ENCODE results near the gene CLEC5A. TPM values are rescaled to one million over a fixed set of nuclear protein-coding genes. Genes with fewer than 3 reads are reported as not detected.

The CLEC5A gene
- total RNA-seq, 4 donors from 2014 or later, result 0.47 to 3.3 (median 1.1) TPM

DNA sequence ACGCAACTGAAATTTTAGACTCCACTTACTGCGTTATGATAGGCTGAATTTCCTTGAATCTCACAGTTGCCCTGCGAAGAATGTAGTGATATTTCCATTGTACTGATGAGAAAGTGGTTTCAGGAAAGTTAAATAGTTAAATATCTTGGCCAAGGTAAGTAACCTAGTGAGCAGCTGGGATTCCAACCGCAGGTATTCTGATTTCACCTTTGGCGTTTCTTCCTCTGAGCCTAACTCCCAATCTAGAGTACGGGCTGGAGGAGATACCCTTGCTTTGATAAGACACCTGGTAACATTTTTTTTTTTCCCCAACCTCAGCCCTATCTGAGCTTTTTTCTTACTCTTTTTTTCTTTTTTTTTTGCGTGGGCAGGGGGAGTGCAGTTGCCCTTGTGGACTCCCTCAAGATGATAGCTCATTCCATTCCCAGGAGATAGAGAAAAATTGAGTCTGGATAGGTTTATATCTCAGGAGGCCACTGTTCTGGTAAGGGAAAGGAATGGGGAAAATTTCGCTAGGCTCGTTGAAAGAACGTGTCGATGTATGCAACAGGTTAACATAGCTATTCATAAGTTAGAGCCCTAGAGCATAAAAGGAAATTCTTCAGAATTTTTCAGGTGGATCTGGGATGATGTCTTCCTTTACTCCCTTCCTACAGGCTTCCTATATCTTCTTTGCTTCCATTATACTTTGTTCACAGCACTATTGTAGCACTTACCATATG lies 29.9 kb upstream of the CLEC5A start:
- Histone ChIP-seq H3K4me3 (no peak overlapping the region), H3K27ac (no peak overlapping the region), H3K4me1 (no peaks in the 10 kb centered on the region), H3K9me3 (no peaks in the 10 kb centered on the region), H3K27me3 (no peaks in the 10 kb centered on the region), H3K36me3 (no peaks in the 10 kb centered on the region)
- WGBS, 2 donors, result 46 to 54% methylated on average over 10 to 11 of the region's 11 CpGs
- no peak for DNase-seq
- intact Hi-C loops (cut with DNase I), result loop anchor here (10.0 kb wide), 1 partner anchor 208 kb away; no protein-coding TSS in a partner anchor
- no peak for TF ChIP-seq POLR2A (IDR thresholded peaks at IDR 0.05)
- TF ChIP-seq, protein P1, sequence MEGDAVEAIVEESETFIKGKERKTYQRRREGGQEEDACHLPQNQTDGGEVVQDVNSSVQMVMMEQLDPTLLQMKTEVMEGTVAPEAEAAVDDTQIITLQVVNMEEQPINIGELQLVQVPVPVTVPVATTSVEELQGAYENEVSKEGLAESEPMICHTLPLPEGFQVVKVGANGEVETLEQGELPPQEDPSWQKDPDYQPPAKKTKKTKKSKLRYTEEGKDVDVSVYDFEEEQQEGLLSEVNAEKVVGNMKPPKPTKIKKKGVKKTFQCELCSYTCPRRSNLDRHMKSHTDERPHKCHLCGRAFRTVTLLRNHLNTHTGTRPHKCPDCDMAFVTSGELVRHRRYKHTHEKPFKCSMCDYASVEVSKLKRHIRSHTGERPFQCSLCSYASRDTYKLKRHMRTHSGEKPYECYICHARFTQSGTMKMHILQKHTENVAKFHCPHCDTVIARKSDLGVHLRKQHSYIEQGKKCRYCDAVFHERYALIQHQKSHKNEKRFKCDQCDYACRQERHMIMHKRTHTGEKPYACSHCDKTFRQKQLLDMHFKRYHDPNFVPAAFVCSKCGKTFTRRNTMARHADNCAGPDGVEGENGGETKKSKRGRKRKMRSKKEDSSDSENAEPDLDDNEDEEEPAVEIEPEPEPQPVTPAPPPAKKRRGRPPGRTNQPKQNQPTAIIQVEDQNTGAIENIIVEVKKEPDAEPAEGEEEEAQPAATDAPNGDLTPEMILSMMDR (IDR thresholded peaks at IDR 0.05), result no peak

DNA sequence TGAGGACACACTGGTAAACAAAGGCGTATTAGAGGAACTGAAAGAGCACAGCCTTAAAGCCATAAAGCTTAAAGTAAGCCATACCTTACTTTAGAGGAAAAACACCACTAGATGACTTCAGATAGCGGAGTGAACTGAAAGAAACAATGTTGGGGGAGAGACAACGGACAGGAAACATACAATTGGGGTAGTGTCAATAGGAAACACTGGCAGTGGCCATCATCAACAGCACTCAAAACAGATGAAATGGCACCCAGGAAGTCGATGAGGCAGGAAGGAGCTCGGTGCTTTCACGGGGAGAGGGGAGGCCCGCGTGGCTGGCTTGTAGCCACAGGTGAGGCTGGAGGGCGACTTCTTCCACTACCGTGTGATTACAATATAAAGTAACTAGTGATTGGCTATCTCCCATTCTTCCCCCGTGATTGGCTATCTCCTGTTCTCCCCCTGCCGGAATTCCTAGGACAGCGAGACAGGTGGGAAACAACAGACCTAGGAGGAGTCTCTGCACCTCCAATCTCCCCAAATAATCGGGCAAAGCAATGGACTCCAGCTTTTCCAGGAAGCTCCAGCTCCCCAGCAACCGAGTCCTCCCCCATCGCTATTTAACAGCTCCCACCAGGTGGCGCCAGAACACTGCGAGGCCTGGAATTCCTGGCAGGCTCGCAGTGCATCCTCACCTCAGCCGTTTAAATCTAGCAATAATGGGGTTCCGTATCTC lies 29.2 kb upstream of the CLEC5A start:
- intact Hi-C loops (cut with DNase I), result loop anchor here (10.0 kb wide), 1 partner anchor 209 kb away; no protein-coding TSS in a partner anchor
- WGBS, 2 donors, result 19 to 32% methylated on average over 19 to 21 of the region's 21 CpGs
- no peaks in the 10 kb centered on the region for H3K36me3 ChIP-seq
- H3K4me1 ChIP-seq, result no peaks in the 10 kb centered on the region
- no peak overlapping the region for H3K27ac ChIP-seq
- no peaks in the 10 kb centered on the region for H3K27me3 ChIP-seq
- no peak for DNase-seq
- no peak for TF ChIP-seq POLR2A (IDR thresholded peaks at IDR 0.05)
- TF ChIP-seq, protein P1 (IDR thresholded peaks at IDR 0.05), result peak; percentile 26 to 77 (median 60)
- peak overlapping the region in 1 of 4 donors; percentile 45 for H3K4me3 ChIP-seq
- H3K9me3 ChIP-seq, result no peaks in the 10 kb centered on the region

DNA sequence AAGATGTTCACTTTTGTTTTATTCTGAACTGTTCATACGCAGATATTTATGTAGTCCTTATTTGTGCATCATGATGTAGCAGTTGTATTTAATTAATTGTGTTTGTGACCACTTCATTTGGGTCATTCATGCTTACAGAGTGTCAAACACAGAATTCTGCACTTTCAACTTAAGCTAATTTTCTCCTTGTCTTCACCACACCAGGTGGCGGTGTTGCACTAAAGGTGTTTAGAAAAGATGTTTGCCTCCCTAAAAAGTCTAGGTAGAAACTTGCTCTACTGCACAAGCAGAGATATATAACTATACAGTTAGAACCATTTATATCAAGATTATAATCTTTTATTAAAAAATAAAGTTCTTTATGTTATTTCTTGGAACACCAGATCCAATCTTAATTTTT lies 28.1 kb upstream of the CLEC5A start:
- Histone ChIP-seq H3K36me3 (no peaks in the 10 kb centered on the region), H3K4me3 (no peak overlapping the region), H3K4me1 (no peaks in the 10 kb centered on the region), H3K27ac (no peak overlapping the region), H3K9me3 (no peaks in the 10 kb centered on the region), H3K27me3 (no peaks in the 10 kb centered on the region)
- no peak for DNase-seq
- intact Hi-C loops (cut with DNase I), result loop anchor here (10.0 kb wide), 1 partner anchor 210 kb away; no protein-coding TSS in a partner anchor
- TF ChIP-seq, protein P1 (IDR thresholded peaks at IDR 0.05), result peak in 1 of 6 experiments; percentile 37
- no peak for TF ChIP-seq POLR2A (IDR thresholded peaks at IDR 0.05)
- whole genome bisulfite sequencing, 2 donors, result 41 to 60% methylated on average over 2 of the region's 2 CpGs

DNA sequence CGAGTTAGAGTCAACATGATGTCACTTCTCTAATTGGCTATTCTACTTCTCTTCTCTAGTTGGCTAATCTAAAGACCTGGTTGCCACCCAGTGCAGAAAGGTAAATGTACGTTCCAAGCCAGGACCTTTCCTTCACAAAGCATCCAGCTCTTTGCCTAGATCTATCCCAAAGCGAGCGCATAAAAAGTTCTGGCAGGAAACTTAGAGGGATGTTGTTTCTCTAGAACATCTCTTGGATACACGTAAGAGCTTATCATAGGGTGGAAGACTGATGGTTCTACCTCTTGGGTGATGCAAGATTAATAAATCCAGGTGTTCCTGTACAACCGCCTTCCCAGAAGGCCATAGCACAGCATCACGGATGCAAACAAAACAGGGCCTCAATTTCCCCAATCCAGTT lies 26.9 kb upstream of the CLEC5A start, which contains the start of gene TAS2R38:
TSS of gene TAS2R38 (minus strand) at position 101 of the 400 bp plus-strand sequence. CDS start at position 17, 84 bp downstream.
- no peak for DNase-seq
- H3K4me1 ChIP-seq, result no peaks in the 10 kb centered on the region
- H3K9me3 ChIP-seq, result no peaks in the 10 kb centered on the region
- intact Hi-C loops (cut with DNase I), result loop anchor here (10.0 kb wide), 1 partner anchor 211 kb away; no protein-coding TSS in a partner anchor
- no peak within 1 kb of the TSS for H3K27ac ChIP-seq
- no peak for TF ChIP-seq POLR2A (IDR thresholded peaks at IDR 0.05)
- TF ChIP-seq, protein P1 (IDR thresholded peaks at IDR 0.05), result no peak
- H3K27me3 ChIP-seq, result no peaks in the 10 kb centered on the region
- WGBS, 2 donors, result 85 to 87% methylated on average over 6 to 7 of the region's 7 CpGs
- no peak within 1 kb of the TSS for H3K4me3 ChIP-seq
- no peaks in the 10 kb centered on the region for H3K36me3 ChIP-seq
